GM12875 (cell line): Measurements from ENCODE around the gene LIMS1.

Source experiments
- H3K4me3 ChIP-seq: one replicate; pipeline ENCODE4 v1.5.1; 2011; ENCODE audit warnings: low read depth, low read length, control low read depth
- TF ChIP-seq, protein P1 (sequence below): IDR thresholded peaks from 2 replicates; pipeline ENCODE4 v1.5.1; 2011; ENCODE audit warnings: low read depth, mild to moderate bottlenecking, control low read depth, inconsistent platforms, low read length, moderate library complexity, borderline replicate concordance; ENCODE audit not compliant: insufficient read depth

LIMS1 gene

DNA sequence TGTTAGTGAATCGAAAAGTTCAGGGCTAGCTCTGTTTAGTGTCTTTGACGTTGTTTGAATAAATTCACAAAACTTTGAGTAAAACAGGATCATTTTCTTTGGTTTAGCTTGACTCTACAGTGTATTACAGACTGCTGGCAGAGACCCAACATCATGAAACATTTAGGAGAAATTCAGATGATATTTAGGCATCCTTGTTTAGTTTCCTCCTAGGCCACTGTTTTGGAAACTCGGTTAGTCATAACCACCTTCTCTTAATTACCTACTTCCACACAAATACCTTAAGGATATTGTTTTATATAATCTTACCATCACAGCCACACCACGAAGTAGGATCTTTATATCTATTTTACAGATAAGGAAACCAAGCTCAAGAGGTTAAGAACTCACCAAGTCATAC is 7.8 kb downstream of the LIMS1 start:
- H3K4me3 ChIP-seq, result no peak overlapping the region
- TF ChIP-seq, protein P1, sequence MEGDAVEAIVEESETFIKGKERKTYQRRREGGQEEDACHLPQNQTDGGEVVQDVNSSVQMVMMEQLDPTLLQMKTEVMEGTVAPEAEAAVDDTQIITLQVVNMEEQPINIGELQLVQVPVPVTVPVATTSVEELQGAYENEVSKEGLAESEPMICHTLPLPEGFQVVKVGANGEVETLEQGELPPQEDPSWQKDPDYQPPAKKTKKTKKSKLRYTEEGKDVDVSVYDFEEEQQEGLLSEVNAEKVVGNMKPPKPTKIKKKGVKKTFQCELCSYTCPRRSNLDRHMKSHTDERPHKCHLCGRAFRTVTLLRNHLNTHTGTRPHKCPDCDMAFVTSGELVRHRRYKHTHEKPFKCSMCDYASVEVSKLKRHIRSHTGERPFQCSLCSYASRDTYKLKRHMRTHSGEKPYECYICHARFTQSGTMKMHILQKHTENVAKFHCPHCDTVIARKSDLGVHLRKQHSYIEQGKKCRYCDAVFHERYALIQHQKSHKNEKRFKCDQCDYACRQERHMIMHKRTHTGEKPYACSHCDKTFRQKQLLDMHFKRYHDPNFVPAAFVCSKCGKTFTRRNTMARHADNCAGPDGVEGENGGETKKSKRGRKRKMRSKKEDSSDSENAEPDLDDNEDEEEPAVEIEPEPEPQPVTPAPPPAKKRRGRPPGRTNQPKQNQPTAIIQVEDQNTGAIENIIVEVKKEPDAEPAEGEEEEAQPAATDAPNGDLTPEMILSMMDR, result no peak

DNA sequence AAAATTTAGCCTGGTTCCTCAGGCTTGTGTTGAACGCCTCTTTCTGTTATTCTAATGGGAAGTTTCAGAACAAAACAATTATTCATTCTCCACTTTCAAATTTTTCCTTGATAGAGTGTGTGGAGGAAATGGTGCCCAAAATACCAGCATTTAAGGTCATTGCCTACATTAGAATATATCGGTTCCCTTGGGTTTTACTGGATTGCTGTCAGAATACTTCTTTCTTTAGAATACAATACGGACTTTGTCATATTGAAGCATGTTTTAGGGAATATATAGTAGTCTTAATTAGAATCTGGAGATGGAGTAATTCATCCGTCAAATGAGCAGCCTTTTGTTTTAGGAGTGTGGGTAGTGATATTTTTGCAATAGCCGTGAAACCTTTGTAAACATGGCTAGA is 13.3 kb downstream of the LIMS1 start:
- TF ChIP-seq, protein P1, result no peak

DNA sequence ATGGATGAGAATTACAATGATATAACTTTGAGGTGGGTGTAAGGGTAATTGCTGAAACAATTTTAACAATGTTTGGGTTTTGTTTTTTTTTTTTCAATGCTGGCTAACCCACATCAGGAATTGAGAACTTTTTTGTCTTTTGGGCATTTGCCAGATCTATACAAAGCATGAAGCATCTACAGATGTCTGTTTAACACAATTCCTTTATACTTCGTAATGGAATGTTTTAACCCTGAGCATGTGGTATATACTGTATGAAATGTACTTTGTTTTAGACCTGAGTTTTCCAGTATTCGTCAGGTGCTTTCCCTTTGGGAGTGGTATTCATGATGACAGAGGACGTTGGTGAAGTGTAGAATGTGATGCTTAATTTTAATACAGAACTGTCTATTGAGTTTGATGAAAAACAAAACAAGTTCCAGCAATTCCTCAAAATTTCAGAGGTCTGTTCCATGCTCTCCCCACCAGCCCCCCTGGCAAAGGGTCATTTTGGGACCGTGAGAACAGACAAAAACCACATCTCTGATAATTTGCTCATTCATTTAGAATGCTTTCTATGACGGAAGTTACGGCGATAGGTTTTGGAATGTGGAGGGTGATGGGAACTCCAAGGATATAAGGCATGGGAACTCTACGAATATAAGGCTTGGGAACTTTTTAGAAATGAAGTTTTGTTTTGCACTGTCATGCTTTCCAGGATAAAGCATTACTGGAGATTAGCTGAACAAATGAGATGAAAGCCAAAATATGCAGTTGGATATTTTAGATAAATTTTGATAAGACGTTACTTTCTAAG is 14.1 kb downstream of the LIMS1 start:
- no peak overlapping the region for H3K4me3 ChIP-seq
- TF ChIP-seq, protein P1, result no peak

More for the DNA sequence above, 13.3 kb downstream of the LIMS1 start:
- H3K4me3 ChIP-seq, result no peak overlapping the region

DNA sequence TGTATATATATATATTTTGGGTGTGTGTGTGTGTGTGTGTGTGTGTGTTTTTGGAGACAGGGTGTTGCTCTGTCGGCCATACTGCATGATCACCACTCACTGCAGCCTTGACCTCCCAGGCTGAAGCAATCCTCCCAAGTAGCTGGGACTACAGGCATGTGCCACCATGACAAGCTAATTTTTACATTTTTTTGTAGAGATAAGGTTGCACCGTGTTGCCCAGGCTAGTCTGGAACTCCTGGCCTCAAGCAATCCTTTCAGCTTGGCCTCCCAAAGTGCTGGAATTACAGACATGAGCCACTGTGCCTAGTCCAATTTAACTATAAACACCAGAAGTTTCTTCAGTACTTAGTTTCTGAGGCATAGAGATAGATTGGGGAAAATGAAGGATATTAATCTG is 18.3 kb downstream of the LIMS1 start:
- H3K4me3 ChIP-seq, result no peak overlapping the region
- TF ChIP-seq, protein P1, result no peak

DNA sequence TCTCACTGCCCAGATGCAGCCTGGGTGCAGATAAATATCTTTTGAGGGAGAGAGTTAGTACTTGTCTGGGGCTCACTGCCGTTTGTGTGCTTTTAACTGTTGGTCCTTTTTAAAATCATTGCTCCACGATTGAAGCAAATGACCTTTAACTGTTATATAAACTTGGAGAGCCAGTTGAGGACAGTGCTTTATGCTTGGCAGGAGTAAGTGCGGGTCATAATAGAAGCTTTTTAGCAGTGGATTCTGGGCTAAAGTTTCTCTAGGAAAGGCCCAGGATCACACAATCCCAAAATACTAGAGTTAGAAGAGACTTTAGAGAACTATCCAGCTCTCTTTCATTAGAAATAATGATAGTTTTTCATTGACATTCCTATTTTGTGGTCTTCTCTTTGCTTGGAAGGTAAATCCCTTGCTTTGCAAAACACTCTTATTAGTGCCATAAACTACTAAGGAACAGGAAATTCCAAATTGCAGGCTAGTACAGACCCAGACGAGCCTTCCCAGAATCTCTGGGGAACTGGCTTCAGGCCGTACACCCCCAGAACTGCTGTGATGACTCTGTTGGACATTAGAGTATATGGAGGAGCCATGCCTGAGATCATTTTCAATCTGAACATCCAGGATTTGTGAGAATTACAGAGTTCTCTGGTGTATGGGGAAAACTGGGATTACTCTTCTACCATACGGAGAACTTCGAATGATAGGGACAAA is 19.1 kb downstream of the LIMS1 start:
- H3K4me3 ChIP-seq, result no peak overlapping the region

DNA sequence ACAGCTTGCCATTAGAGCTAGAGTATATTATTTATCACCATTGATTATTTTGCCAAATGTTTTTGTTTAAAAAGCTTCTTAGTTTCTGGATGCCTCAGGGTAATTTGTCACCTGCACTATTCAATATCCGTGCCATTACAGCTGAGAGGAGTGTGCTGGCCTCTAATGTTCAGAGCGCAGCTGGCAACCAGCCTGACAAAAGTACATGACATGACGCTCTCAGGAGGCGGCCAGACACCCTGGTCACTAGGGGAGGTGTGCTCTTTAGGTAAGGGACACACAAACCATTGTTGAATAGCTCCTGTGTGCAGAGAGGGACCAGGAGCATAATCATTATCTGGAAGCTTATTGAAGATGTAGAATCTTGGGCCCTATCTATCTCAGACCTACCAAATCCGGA is 20.3 kb downstream of the LIMS1 start:
- TF ChIP-seq, protein P1, result no peak
- H3K4me3 ChIP-seq, result no peak overlapping the region

More for the DNA sequence above, 19.1 kb downstream of the LIMS1 start:
- TF ChIP-seq, protein P1, result no peak
